OCI-LY3 (cell line): Measurements from ENCODE around the gene PPP1R3C.

ENCODE experiments used
- CTCF ChIP-seq: fragments of 200-600, 300-600 bp; sonication (generic); IDR thresholded peaks from 2 replicates; pipeline ENCODE4 v1.5.1; 2014; ENCODE audit warnings: antibody characterized with exemption, low read length, low read depth
- EZH2phosphoT487 ChIP-seq: fragments of 200-600 bp; shearing (Covaris generic); IDR thresholded peaks from 2 replicates; pipeline ENCODE4 v1.6.1; 2018; ENCODE audit warnings: antibody characterized with exemption, mixed run types, low read depth

- TF ChIP-seq CTCF, result no peak
- no peak for TF ChIP-seq EZH2phosphoT487
These were observed 43.2 kb downstream of the PPP1R3C start for GRCh38 chr10:91589658-91590035.
